Measurements from ENCODE around the gene ETV5.
"Not testable (repeated sequence)": the region's sequence is repeated elsewhere in the genome, so short reads cannot be mapped to it uniquely, and the experiment has no call there.

ETV5 gene

DNA sequence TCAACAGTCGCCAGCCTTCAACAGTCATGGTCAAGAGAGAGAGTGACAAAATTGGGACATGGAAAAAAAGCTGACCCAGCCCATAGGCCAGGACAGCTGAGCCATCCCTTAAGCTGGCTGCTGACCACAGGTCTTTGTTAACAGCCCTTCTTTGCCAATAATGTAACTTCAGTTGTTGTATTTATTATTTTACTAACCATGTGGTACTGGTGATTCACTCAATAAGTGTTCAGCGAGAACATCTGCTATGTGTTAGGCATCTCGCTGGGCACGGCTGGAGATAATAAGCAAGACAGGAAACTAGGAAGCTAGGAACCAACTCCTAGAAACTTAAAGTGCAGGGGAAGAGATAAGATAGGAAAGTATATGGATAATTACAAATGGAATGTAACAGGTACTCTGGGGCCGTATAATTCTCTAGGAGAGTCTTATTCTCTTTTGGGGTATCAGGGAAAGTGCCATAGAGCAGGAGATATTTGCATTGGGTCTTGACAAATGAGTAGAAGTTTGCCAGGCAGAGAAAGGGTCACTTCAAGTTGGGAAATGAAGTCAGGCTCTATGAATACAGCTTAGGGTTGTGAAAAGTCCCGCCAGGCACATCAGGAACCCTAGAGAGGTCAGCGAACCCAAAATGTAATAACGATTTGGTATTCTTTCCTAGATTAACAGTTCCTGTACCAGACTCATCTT lies 87.1 kb downstream of the ETV5 start:
- DNase-seq (ENCODE audit: low spot score): no peak

DNA sequence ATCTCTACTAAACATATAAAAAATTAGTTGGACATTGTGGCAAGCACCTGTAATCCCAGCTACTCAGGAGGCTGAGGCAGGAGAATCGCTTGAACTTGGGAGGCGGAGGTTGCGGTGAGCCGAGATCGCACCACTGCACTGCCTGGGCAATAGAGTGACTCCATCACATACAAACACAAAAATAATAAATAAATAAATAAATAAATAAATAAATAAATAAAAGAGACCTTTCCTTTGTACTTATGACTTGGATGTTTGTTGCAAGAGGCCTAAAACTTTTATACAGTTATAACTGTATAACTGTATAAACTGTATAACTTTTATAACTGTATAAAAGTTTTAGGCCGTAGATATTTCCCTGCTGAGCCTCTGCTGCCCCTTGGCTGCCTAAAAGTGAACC lies 87.6 kb downstream of the ETV5 start:
- DNase-seq (ENCODE audit: low spot score): not testable (repeated sequence)

DNA sequence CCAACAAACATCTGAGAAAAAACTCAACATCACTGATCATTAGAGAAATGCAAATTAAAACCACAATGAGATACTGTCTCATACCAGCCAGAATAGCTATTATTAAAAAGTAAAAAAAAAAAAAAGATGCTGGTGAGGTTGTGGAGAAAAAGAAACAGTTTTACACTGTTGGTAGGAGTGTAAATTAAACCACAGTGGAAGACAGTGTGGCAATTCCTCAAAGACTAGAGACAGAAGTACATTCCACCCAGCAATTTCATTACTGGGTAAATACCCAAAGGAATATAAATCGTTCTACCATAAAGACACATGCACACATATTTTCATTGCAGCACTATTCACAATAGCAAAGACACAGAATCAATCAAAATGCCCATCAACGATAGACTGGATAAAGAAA lies 89.6 kb downstream of the ETV5 start:
- not testable (repeated sequence) for DNase-seq (ENCODE audit: low spot score)

DNA sequence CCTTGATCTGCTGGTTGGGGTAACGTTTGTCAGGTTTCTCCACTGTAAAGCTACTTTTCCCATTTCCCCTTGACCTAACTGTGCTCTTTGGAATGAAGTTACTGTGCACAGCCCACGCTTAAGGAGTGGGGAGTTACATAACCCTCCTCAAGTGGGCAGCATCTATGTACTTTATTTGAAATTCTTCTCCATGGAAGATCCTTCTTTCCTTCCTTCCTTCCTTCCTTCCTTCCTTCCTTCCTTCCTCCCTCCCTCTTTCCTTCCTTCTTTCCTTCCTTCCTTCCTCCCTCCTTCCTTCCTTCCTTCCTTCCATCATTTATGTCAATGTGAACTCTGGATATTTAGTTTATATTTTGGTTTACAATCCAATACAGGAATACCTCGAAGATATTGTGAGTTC lies 94.0 kb downstream of the ETV5 start:
- no peak for DNase-seq (ENCODE audit: low spot score)

DNA sequence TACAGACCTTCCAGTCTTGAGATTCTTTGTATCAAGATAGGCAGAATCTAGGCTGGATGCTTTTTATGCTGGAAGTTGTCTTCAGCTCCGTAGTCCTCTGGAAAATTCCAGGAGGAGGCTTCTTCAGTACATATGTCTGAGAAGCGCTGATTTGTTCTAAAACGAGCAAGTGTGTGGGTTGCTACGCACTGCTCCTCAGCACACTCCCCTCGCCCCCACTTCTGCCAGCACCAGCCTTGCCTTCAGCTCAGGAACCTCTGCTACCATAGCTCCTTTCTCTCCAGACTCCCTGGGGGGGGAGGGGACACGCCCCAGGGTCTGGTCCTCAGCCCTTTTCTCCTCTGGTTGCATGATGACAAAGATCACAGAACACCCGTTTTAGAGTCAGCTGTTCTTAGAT lies 95.6 kb downstream of the ETV5 start:
- DNase-seq (ENCODE audit: low spot score): no peak

DNA sequence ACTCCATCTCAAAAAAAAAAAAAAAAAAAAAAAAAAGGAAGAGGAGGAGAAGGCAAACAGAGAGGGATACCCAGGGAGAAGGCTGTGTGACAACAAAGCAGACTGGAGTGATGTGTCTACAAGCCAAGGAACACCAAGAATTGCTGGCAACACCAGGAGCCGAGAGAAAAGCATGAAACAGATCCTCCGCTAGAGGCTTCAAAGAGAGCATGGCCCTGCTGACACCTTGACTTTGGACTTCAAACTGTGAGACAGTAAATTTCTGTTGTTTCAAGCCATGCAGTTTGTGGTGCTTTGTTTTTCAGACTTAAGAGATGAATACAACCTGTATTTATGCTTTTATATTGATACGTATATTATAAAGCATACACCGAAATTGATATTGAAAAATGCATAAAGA lies 96.8 kb downstream of the ETV5 start:
- DNase-seq (ENCODE audit: low spot score): no peak

DNA sequence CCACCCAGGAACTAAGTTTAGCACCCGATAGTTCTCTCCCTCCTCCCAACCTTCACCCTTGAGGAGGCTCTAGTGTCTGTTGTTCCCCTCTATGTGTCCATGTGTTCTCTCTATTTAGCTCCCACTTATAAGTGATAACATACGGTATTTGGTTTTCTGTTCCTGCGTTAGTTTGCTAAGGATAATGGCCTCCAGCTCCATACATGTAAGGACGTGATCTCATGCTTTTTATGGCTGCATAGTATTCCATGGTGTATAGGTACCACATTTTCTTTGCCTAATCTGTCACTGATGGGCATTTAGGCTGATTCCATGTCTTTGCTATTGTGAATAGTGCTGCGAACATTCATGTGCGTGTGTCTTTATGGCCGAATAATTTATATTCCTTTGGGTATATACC lies 104.2 kb downstream of the ETV5 start:
- DNase-seq (ENCODE audit: low spot score): no peak

DNA sequence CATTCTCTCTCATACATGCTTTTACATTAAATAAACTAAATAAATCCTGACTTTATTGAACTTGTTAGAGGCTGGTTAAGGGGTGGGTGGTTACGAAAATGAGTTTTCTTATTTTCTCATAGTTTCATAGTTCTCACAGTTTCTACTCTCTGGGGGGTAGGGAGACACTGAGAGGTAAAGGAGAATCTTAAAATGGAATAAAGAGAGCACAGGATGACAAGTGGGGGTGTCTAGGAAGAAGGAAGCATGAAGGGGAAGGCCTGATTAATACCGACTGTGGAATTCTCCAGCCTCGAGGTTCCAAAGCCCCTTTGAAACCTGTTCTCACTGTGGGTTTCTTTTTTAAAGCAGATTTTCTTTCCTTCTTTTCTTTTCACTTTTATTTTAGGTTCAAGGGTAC lies 104.7 kb downstream of the ETV5 start:
- DNase-seq (ENCODE audit: low spot score): no peak

DNA sequence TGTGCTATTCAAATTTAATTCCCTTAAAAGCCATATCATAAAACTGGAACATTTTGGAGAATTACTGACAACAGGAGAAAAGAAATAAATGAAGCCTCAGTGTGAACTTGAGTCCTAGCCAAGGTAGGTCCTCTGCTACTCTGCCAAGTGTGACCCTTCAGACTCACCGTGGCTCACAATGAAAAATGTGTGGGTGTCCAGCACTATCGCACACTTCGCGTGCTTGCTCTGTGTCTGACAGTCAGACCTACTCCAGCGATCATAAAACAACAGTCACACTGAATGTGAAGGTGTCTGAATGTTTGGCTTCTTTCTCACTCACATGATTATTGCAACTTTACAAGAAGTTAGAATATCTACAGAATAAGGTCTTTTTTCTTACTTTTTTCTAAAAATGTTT lies 105.3 kb downstream of the ETV5 start:
- DNase-seq (ENCODE audit: low spot score): no peak

DNA sequence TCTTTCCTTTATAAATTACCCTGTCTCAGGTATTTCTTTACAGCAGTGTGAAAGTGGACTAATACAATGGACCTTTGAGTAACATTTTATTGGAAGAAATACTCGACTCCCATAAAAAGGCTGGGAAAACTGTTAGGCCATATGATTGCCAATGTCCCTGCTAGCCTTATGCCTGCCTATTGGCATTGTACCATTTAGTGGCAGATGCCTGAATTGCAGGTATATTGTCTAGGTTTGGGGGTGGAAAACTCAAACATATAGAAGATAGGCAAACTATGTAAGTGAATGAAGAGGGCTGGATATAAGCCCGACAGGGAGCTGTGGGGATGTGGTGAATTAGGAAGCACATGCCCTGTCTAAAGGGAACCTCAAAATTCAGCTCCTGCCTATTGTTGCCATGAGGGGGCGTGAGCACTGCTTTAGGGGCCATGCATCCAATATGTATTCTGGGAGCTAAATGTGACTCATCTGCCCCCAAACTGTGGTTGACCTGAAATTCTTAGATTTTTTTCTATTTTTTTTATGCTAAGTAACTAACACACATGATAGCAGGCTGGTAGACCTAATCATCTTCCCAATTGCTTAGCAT lies 105.9 kb downstream of the ETV5 start:
- peak; percentile 10 for DNase-seq (ENCODE audit: low spot score)

DNA sequence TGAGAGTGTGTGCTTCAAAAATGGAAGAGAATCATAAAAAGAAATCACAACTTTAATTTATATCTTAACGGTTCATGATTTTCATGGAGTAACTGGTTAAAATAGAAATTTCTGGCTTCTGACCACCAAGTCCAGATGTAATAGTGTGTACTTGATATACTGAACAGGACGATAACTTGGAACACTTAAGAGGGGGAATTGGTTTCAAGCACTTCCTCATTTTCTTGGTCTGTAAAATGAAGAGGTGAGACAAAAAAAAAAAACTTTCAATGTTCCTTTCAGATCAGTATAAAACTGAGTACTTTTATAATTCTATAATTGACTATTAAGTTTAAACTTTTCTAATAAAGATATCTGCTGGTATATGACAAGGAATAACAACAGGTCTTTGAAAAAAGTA lies 107.0 kb downstream of the ETV5 start:
- no peak for DNase-seq (ENCODE audit: low spot score)

DNA sequence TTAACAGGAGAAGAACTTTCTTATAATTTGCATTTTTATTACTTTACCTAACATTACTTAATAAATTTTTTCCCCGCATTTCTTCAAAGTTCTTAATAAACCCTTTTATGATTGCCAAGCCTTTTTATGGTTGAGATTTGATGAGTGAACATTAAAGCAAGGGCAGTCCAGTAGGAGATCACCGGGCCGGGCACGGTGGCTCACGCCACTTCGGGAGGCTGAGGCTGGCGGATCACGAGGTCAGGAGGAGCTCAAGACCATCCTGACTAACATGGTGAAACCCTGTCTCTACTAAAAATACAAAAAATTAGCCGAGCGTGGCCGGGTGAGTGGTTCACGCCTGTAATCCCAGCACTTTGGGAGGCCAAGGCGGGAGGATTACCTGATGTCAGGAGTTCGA lies 109.7 kb downstream of the ETV5 start:
- DNase-seq (ENCODE audit: low spot score): no peak

DNA sequence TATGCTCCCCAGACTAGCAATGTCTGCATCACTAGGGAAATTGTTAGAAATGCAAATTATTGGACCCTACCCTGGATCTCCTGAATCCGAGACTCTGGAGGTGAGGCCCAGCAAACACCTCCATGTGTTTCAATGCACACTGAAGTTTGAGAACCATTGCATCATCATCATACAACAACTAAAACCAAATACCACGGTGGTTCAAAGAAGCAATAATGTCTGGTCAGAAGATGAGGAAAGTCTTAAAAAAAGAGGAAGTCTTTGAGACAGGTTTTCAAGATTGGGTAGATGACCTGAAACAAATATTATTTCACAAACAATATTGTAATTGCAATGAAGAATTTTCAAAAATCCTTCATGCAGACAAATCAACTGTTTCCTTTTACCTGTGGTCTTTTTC lies 110.8 kb downstream of the ETV5 start:
- no peak for DNase-seq (ENCODE audit: low spot score)

DNA sequence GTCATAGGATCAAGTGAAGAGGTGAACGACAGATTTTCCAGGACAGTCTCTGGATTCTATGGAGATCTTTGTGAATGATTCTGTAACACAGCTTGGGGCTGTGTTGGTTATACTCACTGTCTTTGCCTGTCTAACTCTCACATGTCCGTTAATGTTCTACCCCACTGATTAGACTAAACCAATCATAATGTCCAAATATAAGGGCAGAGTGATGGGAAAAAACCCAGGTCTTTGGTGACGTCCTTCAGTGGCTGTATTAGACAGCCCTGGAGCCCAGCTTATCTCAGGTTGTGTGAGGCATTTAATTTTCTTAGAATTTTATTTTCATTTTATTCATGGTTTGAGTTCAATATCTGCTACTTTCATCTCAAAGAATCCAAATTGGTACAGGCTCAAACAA lies 111.8 kb downstream of the ETV5 start:
- no peak for DNase-seq (ENCODE audit: low spot score)
